Activated naive CD4-positive, alpha-beta T cell treated with anti-CD3 and anti-CD28 coated beads, Interleukin-2, amount 50 U/mL, for 16 hours (primary cell): ENCODE data around the gene MBP.
"Not testable (repeated sequence)": the region's sequence is repeated elsewhere in the genome, so short reads cannot be mapped to it uniquely, and the experiment has no call there.

Experiments used
- DNase-seq: peaks from one replicate; pipeline ENCODE4 v3.0.0-alpha.2; 2020

MBP gene

DNA sequence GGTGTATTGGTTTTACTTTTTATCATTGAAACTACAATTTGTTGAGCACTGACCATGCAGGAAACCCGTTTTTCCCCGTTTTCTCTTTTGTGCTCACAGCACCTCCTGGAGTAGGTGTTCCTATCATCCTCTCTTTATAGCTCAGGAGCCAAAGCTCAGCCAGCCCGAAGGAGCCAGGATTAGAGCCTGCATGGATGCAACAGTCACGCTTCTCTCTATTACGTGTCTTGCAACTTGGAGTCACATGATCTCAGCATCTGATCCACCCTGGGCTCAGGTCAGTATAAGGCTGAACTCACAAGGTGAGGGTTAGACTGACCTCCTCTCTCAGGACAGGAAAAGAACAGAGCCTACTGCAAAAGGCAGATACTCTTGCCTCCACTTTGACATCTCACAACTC is 150.5 kb downstream of the MBP start:
- DNase-seq = no peak

- no peak for DNase-seq
These were observed 151.1 kb downstream of the MBP start for GRCh38 chr18:76981396-76981968.

DNA sequence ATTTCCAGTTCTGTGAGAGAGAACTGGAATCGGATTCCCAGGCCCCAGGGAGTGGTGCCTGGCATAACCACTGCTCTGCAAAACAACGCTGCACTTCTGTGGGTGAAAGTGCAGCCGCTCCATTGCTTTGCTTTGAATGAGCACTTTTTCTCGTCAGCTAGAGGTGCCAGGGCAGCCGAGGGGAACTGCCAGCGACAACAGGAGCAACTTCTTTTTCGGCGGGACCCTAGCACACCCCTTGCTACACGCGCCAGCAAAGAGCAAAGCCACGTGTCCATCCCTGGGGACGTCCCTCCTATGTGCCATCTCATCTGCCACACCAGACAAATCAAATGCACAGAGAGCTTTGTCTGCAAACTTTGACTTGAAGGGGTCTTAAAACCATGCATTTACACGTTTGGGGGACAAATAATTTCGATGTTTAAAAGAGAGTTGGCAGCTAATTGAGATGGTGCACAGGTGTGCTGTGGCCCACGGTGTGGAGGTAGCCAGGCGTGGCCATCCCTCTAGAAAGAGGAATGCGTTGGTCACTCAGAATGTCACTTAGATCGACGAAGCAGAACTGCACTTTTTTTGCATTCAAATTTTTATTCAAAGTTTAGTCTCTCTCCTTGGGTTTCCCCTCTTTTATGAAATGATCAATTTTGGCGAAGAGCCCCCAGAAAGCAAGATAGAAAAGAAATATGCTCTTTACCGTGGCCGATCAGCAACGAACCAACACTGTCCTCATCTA is 151.8 kb downstream of the MBP start:
- no peak for DNase-seq

- no peak for DNase-seq
These were observed 152.7 kb downstream of the MBP start for GRCh38 chr18:76979906-76980305.

DNA sequence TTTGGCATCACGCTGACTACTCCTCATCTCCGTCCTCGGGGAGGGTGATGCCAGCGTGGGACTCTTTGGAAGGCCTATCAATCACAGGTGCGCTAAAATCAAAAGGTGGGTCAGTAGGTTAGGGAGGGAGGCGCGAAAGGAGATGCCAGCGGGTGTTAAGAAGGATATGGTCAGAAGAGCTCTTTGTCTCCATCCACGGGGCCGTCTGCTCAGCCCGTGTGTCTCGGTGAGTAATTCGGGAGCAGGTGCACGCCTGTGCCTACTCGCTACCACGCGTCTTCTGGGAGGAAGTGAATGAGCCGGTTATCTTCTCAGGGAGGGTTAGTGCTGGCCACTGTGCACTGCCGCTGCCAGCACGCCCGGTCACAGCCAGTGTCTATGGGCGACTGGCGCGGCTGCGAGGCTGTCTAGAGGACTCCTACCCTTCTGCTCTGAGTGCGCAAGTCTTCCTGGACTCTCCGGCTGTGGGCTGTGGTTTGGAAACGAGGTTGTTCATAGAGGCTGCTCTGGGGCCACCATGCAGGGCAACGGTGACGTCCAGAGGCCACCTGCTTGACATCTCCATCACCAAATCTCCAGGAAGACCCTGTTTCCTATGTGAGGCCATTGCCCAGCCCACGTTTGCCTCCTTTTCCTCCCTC is 153.4 kb downstream of the MBP start:
- DNase-seq = no peak

DNA sequence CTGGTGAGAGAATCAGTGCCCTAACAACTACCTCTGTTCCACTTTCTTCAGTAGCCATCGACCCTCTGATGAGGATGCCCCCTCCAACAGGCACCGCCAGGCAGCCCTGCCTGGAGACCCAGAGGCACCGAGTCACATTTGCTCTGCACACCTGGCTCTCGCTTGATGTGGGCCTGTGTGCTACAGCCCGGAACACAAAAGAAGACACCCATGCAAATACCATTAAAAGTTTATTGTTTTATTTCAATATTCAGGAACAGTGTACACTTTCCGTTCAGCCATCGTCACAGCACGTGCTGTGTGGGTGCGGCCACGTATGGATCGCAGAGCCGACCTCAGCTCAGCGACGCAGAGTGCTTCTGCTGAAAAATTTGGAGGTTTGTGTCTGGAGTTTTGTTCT is 154.0 kb downstream of the MBP start:
- DNase-seq = no peak

GRCh38 chr18:76977684-76978232 is 154.8 kb downstream of the MBP start:
- no peak for DNase-seq

DNA sequence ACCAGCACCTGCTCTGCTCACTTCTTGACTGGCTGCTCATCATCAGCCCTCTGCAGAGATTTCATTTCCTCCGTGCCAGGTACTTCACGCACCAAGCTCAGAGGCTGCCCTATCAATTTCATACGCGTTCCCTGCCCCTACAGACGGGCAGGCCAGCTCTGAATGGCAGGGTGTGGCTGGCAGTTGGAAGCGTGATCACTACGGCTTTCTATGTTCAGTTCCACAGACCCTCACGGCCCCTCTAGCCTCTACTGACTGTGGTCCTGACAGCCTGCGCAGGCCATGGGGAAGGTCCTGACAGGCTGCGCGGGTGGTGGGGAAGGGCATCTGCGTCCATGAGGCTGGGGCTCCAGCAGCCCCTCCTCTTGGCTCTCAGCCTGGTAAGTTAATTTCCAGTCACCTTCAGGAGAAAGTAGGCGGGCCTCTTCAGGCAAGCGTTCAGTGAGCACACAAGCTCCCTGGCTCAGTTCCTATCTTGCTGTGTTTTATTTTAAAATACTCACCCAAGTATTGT is 155.4 kb downstream of the MBP start:
- no peak for DNase-seq

- DNase-seq = no peak
These were observed 156.9 kb downstream of the MBP start for GRCh38 chr18:76975577-76976110.

- DNase-seq = no peak
These were observed 158.2 kb downstream of the MBP start for GRCh38 chr18:76974386-76974785.

GRCh38 chr18:76973520-76974266 is 158.9 kb downstream of the MBP start:
- no peak for DNase-seq

DNA sequence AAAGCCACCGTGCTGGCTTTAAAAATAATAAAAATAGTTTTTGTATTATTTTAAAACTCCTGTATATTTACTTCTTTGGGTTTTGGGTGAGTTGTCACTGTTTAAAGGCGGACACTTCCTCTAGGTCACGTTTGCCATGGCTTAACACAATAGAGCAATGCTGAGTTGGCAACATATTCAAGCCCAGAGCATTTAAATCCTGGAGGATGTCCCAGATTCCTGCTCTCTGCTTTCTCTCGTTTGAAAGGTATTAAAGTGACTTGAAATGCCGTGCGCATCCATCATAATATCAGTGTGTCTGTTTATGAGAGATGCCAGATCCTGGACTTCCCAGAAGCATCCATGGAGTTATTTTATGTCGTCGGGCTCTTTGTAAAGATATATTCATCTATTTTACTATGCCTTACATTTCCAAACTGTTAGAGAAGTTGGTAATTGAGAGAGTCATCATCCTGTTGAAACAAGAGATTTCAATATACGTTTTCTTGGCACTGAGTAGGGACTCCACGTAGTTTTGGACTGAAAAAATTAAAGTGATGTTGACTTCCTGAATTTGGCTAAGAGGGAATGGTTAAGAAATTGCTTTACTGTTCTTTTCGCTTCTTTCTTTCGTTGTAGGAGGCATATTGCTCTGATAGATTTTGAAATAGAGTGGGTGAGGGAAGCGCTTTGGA is 159.6 kb downstream of the MBP start:
- DNase-seq = no peak

DNA sequence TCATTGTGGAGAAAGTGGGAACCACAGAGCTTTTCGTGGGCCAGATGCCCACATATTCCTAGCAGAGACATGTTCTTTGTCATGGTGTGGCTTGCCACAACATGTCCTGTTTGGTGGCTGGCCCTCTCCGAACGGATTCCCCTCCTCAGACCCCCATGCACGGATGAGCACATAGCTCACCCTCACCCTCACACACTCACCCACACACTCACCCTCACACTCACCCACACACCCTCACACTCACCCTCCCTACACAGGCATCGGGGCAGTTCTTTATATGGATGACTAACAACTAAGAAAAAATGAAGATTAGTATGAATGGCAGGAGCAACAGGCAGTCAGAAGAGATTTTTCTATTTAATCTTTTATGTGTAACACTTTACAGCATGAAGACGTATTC is 160.3 kb downstream of the MBP start:
- DNase-seq = no peak

- no peak for DNase-seq
These were observed 161.6 kb downstream of the MBP start for GRCh38 chr18:76970770-76971559.

DNA sequence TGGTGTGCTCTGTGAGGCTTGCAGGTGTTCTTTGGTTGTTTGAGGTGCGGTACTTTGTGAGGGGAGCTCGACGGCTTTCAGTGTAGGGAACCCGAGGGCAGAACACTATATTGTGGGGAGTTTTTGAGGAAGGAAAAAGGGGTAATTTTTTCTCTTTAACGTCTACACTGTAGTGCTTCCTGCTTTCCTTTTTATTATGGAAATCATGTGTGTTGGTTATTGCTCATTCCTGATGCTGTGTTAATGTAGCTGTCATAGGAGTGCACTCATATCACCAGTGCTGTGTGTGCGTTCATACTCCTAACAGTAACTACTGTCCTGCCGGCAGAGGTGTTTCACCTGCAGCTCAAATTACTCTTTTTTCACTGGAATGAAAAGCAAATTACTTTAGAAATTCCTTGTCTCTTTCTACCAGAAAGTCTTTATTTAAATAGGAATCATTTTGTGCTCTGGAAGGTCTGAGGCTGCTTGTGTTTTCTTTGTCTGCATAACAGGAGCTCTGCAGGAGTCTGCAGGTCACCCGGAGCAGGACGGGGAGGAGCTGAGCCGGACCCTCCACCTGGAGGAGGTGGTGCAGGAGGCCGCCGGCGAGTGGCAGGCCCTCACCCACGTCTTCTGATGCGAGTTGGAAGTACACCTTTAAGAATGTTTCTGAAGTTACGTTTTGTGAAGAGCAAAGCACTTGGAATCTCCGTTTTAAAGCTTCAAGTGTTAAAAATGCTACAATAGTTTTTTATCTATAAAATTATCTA is 164.7 kb downstream of the MBP start:
- no peak for DNase-seq

DNA sequence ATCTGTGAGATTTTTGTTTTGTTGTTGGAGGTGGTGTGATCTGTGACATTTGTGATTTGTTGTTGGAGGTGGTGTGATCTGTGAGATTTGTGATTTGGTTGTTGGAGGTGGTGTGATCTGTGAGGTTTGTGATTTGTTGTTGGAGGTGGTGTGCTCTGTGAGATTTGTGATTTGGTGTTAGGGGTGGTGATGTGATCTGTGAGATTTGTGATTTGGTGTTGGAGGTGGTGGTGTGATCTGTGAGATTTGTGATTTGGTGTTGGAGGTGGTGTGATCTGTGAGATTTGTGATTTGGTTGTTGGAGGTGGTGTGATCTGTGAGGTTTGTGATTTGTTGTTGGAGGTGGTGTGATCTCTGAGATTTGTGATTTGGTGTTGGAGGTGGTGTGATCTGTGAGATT is 165.3 kb downstream of the MBP start:
- DNase-seq = not testable (repeated sequence)

GRCh38 chr18:76965555-76966151 is 166.9 kb downstream of the MBP start:
- DNase-seq = not testable (repeated sequence)

- no peak for DNase-seq
These were observed 168.6 kb downstream of the MBP start for GRCh38 chr18:76963936-76964335.

DNA sequence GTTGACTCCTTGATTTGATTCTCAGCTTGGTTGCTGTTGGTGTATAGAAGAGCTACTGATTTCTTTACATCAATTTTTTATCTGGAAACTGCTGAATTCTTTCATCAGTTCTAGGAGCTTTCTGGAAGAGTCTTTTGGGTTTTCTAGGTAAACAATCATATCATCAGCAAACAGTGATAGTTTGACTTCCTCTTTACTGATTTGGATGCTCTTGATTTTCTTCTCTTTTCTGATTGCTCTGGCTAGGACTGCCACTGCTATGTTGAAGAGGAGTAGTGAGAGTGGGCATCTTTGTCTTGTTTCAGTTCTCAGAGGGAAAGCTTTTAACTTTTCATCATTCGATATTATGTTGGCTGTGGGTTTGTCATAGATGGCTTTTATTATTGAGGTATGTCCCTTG is 169.7 kb downstream of the MBP start:
- no peak for DNase-seq

GRCh38 chr18:76960528-76961035 is 172.0 kb downstream of the MBP start:
- DNase-seq = no peak
